Stimulated activated naive CD8-positive, alpha-beta T cell treated with anti-CD3 and anti-CD28 coated beads, Interleukin-15, Interleukin-2, amounts not matched to agents 100 ng/mL and 50 ng/mL, for 24 hours (primary cell): ENCODE data around the gene CA10.

Experiments
- H3K27ac Mint-ChIP-seq: one replicate; pipeline ENCODE4 v1.8.0; 2021; ENCODE audit warnings: mild to moderate bottlenecking, mixed read lengths
- H3K27me3 Mint-ChIP-seq: one replicate; pipeline ENCODE4 v1.8.0; 2021; ENCODE audit warnings: mixed read lengths
- H3K36me3 Mint-ChIP-seq: one replicate; pipeline ENCODE4 v1.8.0; 2021; ENCODE audit warnings: low read depth, mixed read lengths
- H3K4me1 Mint-ChIP-seq: one replicate; pipeline ENCODE4 v1.8.0; 2021; ENCODE audit warnings: low read depth, mixed read lengths
- H3K4me3 Mint-ChIP-seq: one replicate; pipeline ENCODE4 v1.8.0; 2021; ENCODE audit warnings: mild to moderate bottlenecking, mixed read lengths
- H3K9me3 Mint-ChIP-seq: one replicate; pipeline ENCODE4 v1.8.0; 2021; ENCODE audit warnings: mixed read lengths

The CA10 gene

DNA sequence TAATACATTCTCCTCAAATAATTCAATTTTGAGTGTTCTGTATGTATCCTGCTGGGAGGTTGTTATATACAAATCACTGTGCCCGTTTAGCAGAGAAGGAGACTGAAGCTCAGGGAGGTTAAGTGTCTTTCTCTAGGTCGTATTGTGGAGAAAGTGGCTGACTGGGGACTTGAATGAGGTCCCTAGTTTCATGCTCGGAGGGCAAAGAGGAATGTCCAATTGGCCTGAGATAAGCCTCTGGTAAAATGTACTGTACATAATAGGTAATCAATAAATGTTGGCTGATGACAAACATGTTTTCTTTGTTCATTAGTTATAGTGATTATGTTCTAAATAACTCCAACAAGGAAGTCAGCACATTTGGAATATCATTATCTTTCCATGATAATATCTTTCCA is 455.6 kb downstream of the CA10 start:
- Mint-ChIP-seq H3K4me3 (no peak overlapping the region), H3K4me1 (no peaks in the 10 kb centered on the region), H3K9me3 (no peaks in the 10 kb centered on the region), H3K36me3 (no peaks in the 10 kb centered on the region), H3K27me3 (peaks cover 11% of the 10 kb centered on the region), H3K27ac (no peak overlapping the region)

DNA sequence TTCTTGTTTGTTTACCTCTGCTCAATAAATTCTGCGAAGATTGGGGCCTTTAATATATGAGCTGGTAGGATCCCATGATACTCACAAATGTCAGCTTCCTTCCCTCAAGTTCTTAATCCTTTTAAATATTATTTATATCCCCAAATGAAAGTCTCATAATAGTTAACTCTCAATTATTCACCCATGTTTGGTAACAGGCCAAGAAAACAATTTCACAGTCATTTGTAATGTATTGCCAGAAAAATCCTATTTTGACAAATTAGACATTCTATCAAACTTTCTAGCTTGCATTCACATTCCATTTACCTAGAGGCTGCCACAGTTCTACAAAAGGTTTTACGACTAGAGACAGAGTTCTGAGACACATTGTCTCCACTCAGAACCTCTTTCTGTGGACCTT is 457.0 kb downstream of the CA10 start:
- Mint-ChIP-seq H3K36me3 (no peaks in the 10 kb centered on the region), H3K9me3 (no peaks in the 10 kb centered on the region), H3K4me3 (no peak overlapping the region), H3K4me1 (no peaks in the 10 kb centered on the region), H3K27me3 (peaks cover 14% of the 10 kb centered on the region), H3K27ac (no peak overlapping the region)

DNA sequence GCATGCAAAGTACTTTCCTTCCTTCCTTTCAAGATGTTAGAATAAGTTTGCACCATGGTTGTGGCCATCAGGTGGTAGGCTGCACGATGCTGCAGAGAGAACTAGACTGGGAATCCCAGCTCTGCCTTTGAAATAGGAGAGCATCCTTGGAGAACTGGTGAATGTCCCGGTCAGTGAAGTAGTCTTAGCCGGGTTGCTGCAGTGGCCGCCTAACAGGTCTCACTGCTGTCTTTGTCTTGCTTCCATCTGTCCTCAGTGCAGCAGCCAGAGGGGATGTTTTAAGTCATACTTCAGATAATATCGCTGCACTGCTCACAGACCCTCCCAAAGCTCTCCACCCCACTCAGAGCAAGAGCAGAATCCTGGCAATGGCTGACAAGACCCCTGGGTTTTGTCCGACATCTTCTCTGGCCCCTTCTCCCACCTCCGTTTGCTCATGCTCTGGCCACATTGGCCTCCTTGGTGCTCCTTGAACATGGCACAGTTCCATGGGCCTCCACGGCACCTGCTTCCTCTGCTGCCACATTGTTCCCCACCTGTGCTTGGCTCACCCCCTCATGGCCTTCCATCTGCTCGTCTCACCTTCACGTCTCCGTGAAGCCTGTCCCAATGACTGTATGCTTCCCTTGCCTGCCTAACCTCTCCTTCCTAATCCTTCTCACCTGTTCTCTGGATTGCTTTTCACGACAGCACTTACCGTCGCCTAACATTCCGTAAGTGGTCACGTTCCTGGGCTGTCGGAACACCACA is 458.3 kb downstream of the CA10 start:
- H3K27ac Mint-ChIP-seq, result no peak overlapping the region
- no peak overlapping the region for H3K4me3 Mint-ChIP-seq
- H3K27me3 Mint-ChIP-seq, result peaks cover 19% of the 10 kb centered on the region
- no peaks in the 10 kb centered on the region for H3K4me1 Mint-ChIP-seq
- H3K9me3 Mint-ChIP-seq, result no peaks in the 10 kb centered on the region
- no peaks in the 10 kb centered on the region for H3K36me3 Mint-ChIP-seq

DNA sequence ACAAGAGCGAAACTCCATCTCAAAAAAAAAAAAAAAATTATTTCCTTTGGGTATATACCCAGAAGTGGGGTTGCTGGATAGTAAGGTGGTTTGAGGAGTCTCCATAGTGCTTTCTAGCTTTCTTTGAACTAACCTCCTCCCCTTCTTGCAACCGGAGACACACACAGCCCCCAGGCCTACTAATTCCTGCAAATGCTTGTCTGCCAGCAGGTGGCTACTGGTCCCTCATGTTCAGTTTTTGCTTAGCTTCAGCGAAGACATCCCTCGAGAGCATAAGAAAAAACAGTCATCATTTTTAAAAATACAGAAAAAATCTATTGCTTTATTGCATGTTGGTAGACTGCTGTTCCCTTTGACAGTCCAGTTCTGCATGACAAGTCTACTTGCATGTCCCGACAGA is 459.2 kb downstream of the CA10 start:
- Mint-ChIP-seq H3K27ac (no peak overlapping the region), H3K4me3 (no peak overlapping the region), H3K9me3 (no peaks in the 10 kb centered on the region), H3K27me3 (peaks cover 20% of the 10 kb centered on the region), H3K4me1 (no peaks in the 10 kb centered on the region), H3K36me3 (no peaks in the 10 kb centered on the region)

DNA sequence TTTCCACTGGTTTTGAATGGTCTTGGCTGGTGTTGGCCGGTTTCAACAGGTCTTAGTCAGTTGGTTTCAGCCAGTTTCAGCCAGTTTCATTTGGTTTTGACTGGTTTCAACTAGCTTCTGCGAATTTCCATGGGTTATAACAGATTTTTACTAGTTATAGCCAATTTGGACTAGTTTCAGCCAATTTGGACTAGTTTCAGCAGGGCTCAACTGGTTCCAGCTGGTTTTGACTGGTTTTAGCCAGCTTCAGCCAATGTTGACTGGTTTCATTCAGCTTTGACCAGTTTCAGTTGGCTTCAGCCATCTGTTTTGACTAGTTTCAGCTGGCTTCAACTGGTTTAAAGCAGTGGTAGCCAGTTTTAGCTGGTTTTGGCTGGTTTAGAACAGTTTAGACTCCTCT is 465.6 kb downstream of the CA10 start:
- peaks cover 11% of the 10 kb centered on the region for H3K27me3 Mint-ChIP-seq
- H3K9me3 Mint-ChIP-seq, result peaks cover 6% of the 10 kb centered on the region
- H3K4me3 Mint-ChIP-seq, result no peak overlapping the region
- no peaks in the 10 kb centered on the region for H3K36me3 Mint-ChIP-seq
- H3K27ac Mint-ChIP-seq, result no peak overlapping the region
- no peaks in the 10 kb centered on the region for H3K4me1 Mint-ChIP-seq

DNA sequence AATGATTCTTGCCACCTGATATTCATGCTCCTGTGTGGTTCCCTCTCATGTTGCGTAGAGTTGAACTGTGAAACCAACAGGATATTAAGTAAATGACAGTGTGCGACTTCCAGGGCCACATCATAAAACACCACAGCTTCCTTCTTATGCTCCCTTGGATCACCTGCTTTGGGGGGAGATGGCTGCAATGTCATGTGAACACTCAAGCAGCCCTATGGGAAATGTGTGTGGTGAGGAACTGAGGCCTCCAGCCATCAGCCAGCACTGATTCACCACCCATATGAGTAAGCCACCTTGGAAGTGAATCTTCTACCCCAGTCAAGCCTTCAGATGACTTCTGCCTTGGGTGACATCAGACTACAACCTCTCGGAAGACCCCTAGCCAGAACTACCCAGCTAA is 470.6 kb downstream of the CA10 start:
- no peaks in the 10 kb centered on the region for H3K27me3 Mint-ChIP-seq
- no peaks in the 10 kb centered on the region for H3K4me1 Mint-ChIP-seq
- H3K27ac Mint-ChIP-seq, result no peak overlapping the region
- no peak overlapping the region for H3K4me3 Mint-ChIP-seq
- H3K9me3 Mint-ChIP-seq, result peaks cover 6% of the 10 kb centered on the region
- no peaks in the 10 kb centered on the region for H3K36me3 Mint-ChIP-seq

DNA sequence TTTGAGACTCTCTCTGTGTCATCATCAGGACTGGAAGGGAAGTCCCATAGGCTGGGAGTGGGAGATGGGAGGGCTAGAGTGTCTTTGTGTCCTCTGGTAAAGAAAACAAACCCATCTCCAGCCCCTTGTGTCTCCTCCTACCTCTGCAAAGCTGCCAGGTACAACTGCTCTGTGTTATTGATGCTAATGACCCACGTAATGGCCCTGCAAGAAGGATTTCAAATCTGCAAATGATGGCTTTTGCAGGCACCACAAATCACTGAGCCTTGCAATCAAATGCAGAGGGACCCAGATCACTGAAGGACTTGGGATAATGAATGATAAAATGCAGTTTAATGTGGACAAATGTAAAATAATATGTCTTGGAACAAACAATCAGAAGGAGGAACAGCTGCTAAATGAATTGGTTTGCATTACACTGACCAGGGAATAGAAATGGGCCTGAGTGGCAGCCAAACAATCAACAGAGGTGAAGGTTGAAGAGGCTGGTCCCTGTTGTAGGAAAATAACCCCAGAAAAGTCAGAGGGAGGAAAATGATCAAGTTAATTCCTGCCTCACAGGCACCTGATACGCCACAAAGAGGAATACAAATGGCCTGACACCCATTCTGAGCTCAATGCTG is 473.1 kb downstream of the CA10 start:
- Mint-ChIP-seq H3K4me1 (no peaks in the 10 kb centered on the region), H3K27me3 (no peaks in the 10 kb centered on the region), H3K36me3 (no peaks in the 10 kb centered on the region), H3K4me3 (no peak overlapping the region), H3K9me3 (peaks cover 3% of the 10 kb centered on the region), H3K27ac (no peak overlapping the region)

DNA sequence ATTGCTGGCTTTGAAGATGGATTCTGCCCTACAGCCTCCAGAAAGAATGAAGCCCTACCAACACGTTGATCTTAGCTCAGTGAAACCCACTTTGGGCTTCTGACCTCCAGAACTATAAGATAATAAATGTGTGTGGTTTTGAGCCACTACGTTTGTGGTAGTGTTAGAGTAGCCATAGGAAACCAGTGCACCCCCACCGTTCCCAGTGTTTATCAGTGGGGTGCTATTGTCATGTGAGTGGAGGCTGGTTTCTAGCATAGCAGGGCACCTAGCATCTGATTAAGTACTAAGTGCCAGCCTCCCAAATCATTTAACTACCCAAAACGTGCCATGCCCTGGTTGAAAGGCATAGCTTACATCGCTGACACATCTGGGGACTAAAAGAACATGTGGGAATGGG is 474.3 kb downstream of the CA10 start:
- H3K36me3 Mint-ChIP-seq, result no peaks in the 10 kb centered on the region
- no peaks in the 10 kb centered on the region for H3K4me1 Mint-ChIP-seq
- no peaks in the 10 kb centered on the region for H3K9me3 Mint-ChIP-seq
- H3K4me3 Mint-ChIP-seq, result no peak overlapping the region
- H3K27me3 Mint-ChIP-seq, result no peaks in the 10 kb centered on the region
- no peak overlapping the region for H3K27ac Mint-ChIP-seq

DNA sequence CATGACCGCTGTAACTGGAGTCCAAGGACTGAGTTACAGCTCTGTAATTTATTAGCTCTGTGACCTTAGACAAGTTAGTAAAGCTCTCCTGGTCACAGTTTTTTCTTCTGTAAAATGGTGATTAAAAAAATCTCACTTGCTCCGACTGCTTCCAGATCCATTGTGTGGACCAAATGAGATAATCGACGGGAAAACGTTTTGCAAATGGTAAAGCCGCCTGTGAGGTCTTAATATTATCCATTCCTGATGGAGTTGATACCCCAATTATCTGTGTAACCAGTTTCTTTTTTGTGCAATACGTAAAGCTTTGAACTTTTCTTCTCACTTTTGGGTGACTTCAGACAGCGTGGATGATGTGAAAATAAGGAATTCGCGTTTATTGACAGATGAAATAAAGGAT is 475.2 kb downstream of the CA10 start:
- no peaks in the 10 kb centered on the region for H3K4me1 Mint-ChIP-seq
- H3K27ac Mint-ChIP-seq, result no peak overlapping the region
- H3K36me3 Mint-ChIP-seq, result no peaks in the 10 kb centered on the region
- H3K9me3 Mint-ChIP-seq, result no peaks in the 10 kb centered on the region
- H3K4me3 Mint-ChIP-seq, result no peak overlapping the region
- no peaks in the 10 kb centered on the region for H3K27me3 Mint-ChIP-seq

DNA sequence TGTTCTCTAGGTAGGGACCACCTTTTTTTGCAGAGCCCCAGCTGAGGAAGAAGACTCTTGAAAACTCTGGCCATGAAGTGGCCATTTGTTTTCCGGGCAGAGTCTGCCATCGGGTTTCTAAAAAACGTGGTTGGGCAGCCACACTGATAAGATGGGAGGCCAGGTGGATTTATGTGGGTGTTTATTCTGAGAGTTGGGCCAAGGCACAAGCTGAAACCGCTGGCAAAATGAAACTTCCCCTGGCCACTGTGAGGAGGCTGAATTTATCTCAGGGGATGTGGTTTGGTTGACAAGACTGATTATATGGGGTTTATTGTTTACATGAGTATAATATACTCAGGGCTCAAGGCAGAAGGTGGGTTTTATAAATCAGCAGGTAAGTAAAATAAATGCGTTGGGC is 476.4 kb downstream of the CA10 start:
- no peaks in the 10 kb centered on the region for H3K4me1 Mint-ChIP-seq
- no peak overlapping the region for H3K4me3 Mint-ChIP-seq
- H3K27ac Mint-ChIP-seq, result no peak overlapping the region
- H3K27me3 Mint-ChIP-seq, result no peaks in the 10 kb centered on the region
- H3K36me3 Mint-ChIP-seq, result no peaks in the 10 kb centered on the region
- H3K9me3 Mint-ChIP-seq, result no peaks in the 10 kb centered on the region

DNA sequence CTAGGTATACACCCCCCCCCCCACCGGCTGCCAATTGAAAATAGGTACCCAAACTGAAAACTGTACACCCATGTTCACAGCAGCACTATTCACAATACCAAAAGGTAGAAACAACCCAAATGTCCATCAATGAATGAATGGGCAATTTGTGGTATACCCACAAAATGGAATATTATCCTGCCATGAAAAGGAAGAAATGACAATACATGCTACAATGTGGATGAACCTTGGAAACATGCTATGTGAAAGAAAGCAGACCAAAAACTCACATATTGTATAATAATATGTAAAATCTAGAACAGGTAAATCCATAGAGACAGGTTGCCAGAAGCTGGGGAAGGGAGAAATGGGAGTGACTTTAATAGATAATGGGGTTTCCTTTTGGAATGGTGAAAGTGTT is 480.6 kb downstream of the CA10 start:
- Mint-ChIP-seq H3K9me3 (no peaks in the 10 kb centered on the region), H3K36me3 (no peaks in the 10 kb centered on the region)

DNA sequence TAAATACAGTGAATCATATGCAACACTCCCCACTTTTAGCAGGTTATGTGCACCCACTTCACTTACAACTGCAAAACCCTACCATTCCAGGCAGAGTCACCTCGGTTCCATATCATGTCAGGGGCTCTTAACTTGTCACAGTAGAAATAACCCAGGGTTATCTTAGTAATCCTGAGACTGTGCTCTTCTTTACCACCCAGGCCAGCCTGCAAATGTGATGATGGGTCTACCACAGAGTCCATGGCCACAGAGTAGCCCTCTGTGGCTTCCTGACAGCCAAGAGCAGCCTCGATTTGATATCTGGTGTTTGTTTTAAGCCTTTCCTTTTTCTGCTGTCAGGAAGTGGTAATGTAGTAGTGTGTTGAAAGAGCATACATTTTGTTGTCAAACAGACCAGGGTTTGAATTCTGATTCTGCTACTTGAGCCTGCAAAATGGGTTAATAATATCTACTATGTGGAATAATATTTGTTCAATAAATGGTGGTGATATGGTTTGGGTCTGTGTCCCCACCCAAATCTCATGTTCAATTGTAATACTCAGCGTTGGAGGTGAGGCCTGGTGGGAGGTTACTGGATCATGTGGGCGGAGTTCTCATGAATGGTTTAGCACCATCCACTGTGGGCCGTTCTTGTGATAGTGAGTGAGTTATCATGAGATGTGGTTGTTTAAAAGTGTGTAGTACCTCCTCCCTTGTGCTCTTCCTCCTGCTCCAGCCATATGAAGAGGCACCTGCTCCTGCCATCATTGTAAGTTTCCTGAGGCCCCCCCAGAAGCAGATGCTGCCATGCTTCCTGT is 481.6 kb downstream of the CA10 start:
- H3K9me3 Mint-ChIP-seq, result peaks cover 1% of the 10 kb centered on the region
- H3K4me3 Mint-ChIP-seq, result no peak overlapping the region
- peaks cover 13% of the 10 kb centered on the region for H3K27me3 Mint-ChIP-seq
- no peak overlapping the region for H3K27ac Mint-ChIP-seq
- no peaks in the 10 kb centered on the region for H3K4me1 Mint-ChIP-seq
- no peaks in the 10 kb centered on the region for H3K36me3 Mint-ChIP-seq

More for the DNA sequence above, 480.6 kb downstream of the CA10 start:
- Mint-ChIP-seq H3K4me1 (no peaks in the 10 kb centered on the region), H3K27ac (no peak overlapping the region), H3K4me3 (no peak overlapping the region), H3K27me3 (peaks cover 10% of the 10 kb centered on the region)

DNA sequence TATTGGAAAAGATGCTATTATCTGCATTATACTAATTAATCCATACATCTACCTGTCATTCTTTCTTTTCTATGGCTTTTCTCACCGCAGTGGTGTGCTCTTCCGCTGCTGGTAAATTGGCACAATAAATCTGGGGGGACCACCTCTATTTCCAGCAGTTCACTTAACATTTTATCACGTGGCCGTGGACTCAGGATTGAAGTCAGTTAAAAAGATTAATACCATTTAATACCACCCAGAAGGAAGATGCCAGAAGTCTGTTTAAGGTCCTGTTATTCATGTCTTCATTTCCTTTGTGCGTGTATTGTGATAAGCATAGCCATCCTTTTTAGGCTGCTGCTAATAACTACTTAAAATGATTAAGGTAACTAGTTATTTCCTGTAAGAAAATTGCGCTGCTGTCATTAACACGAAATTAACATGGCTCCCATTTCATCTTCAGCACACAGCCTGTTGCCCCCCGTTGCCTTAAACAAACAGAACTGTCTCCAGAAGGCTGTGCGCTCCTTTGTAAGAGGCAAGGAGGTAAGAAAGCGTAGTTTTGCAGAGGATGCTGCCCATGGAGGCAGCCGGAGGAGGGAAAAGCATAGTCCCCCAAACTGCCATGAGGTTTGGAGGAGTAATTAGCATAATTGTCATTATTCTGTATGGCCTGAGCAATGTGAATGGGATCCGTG is 483.8 kb downstream of the CA10 start:
- H3K27ac Mint-ChIP-seq, result no peak overlapping the region
- peaks cover 4% of the 10 kb centered on the region for H3K9me3 Mint-ChIP-seq

DNA sequence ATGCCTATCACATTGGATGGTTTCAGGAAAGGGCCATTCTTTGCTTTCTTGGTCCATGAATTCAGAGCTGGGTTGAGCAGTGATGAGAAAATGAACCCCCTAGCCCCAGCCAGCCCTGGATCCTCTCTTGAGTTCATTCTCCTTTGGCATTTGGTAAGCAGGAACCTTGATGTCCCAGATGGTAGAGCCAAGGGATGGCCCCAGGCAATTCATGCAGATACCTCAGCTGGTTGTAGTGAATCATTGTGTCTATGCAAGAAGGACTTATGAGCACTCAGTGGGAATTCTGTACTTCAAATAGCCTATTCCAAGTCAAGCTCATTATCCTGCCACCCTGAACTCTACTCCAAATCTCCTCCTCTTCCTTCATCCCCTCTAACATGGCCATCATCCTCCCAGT is 485.4 kb downstream of the CA10 start:
- Mint-ChIP-seq H3K9me3 (peaks cover 4% of the 10 kb centered on the region), H3K36me3 (no peaks in the 10 kb centered on the region), H3K27ac (no peak overlapping the region), H3K4me1 (no peaks in the 10 kb centered on the region), H3K4me3 (no peak overlapping the region), H3K27me3 (peaks cover 19% of the 10 kb centered on the region)

More for the DNA sequence above, 483.8 kb downstream of the CA10 start:
- peaks cover 19% of the 10 kb centered on the region for H3K27me3 Mint-ChIP-seq
- no peak overlapping the region for H3K4me3 Mint-ChIP-seq
- H3K36me3 Mint-ChIP-seq, result no peaks in the 10 kb centered on the region
- no peaks in the 10 kb centered on the region for H3K4me1 Mint-ChIP-seq

DNA sequence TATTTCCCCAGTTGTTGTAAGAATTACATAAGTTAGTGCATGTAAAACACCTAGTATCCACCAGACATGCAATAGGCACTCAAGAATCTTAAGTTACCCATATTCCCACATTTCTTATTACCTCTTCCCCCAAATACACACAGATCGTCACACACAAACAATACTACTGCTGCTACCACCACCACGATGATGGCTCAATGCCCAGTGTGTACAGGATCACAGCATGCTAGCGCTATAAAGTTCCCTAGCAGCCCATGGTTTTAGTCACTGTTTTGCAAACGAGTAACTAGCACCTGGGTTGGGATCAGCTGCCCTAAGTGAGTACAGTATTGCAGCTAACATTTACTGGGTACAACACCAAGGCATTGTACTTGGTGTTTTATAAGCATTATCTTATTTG is 486.4 kb downstream of the CA10 start:
- no peak overlapping the region for H3K4me3 Mint-ChIP-seq
- H3K9me3 Mint-ChIP-seq, result peaks cover 4% of the 10 kb centered on the region
- peaks cover 23% of the 10 kb centered on the region for H3K27me3 Mint-ChIP-seq
- no peaks in the 10 kb centered on the region for H3K36me3 Mint-ChIP-seq
- H3K4me1 Mint-ChIP-seq, result no peaks in the 10 kb centered on the region
- no peak overlapping the region for H3K27ac Mint-ChIP-seq
